ENCODE measurements around the gene MALRD1.
"Not testable (repeated sequence)": the region's sequence is repeated elsewhere in the genome, so short reads cannot be mapped to it uniquely, and the experiment has no call there.

Gene MALRD1

DNA sequence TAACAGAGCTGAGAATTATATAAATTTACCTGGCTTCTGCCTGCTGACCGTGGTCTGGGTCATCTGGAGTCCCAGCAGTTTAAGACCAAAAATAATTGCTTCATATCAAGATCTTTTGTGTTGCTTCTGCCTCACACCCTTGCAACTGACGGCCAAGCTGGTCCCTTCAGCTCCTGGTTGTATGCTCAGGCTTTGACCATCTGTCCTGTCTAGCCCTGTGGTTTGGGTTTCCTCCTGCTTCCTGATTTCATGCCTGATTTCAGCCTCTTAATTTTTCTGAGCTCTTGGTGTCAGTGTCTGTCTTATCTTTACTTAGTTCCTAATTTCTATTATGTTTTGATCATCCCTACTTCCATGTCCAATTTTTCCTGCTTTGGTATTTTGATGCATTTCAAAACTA, 679.8 kb downstream of the MALRD1 start:
- TF ChIP-seq TAF1 (IDR thresholded peaks at IDR 0.05; ENCODE audit: low read depth, low read length) (no peak), POLR2AphosphoS5 (IDR thresholded peaks at IDR 0.05; ENCODE audit: low read depth, low read length) (no peak), PAX5 (IDR thresholded peaks at IDR 0.05; ENCODE audit: insufficient read depth, low read length, severe bottlenecking) (no peak), POLR2A (IDR thresholded peaks at IDR 0.05; ENCODE audit: low read depth, low read length) (no peak), POU2F2 (IDR thresholded peaks at IDR 0.05; ENCODE audit: low read depth, low read length) (no peak), SPI1 (IDR thresholded peaks at IDR 0.05; ENCODE audit: low read depth, low read length) (no peak)
- FAIRE-seq = no peak
- DNase-seq (ENCODE audit: insufficient read length, low spot score) = no peak

DNA sequence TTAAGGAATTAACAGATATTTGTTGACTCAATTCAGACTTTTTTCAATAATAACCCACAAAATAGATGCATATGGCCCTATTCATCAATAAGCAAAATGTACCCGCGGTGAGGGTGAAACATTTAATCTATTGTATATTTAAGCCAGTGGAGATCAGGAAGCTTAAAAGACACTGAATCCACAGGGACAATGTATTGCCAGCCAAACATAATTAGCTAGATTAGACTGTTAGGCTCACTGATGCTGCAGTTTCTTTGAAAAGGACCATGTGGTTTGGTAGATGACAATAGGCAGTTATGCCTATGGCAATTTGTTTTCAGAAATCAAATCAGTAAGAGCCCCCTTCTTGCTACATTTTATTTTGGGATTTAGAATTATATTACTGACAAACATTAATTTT, 680.4 kb downstream of the MALRD1 start:
- TF ChIP-seq POLR2A (IDR thresholded peaks at IDR 0.05; ENCODE audit: low read depth, low read length) = no peak
- TF ChIP-seq PAX5 (IDR thresholded peaks at IDR 0.05; ENCODE audit: insufficient read depth, low read length, severe bottlenecking) = no peak
- no peak for TF ChIP-seq POU2F2 (IDR thresholded peaks at IDR 0.05; ENCODE audit: low read depth, low read length)
- TF ChIP-seq SPI1 (IDR thresholded peaks at IDR 0.05; ENCODE audit: low read depth, low read length) = no peak
- no peak for TF ChIP-seq POLR2AphosphoS5 (IDR thresholded peaks at IDR 0.05; ENCODE audit: low read depth, low read length)
- TF ChIP-seq TAF1 (IDR thresholded peaks at IDR 0.05; ENCODE audit: low read depth, low read length) = no peak
- no peak for FAIRE-seq

DNA sequence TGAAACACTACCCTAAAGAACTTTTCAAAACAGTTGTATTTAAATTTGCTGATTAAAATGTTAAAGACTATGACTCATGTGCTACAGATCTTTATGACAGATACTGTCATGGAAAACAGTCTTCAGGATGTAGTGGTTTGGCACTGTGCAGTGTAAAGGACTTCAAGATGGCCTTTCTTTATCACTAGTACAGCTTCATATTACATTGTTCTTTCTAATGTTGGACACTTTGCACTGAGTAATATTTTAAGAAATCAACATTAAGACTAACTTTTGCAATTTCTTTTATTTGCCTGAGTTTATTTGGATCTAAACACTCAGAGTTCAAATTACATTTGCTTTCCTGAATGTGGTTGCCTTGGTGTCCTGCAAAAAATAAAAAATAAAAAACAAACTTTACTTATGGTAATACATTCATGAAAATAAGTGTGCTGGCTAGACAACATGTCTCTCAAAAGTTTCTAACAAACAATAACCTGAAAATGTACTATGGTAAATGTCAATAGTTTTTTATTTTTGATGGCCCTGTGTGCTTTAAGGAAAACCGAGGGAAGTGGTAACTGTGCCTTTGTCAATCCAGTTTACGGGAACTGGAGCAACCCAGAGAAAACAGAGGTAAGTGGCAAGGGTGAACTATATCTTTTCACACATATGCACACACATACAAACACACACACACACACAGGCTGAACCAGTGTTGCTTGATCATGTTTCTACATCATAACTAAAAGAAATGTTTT, 681.7 kb downstream of the MALRD1 start:
- TF ChIP-seq TAF1 (IDR thresholded peaks at IDR 0.05; ENCODE audit: low read depth, low read length) (no peak), POLR2A (IDR thresholded peaks at IDR 0.05; ENCODE audit: low read depth, low read length) (no peak), SPI1 (IDR thresholded peaks at IDR 0.05; ENCODE audit: low read depth, low read length) (no peak), POLR2AphosphoS5 (IDR thresholded peaks at IDR 0.05; ENCODE audit: low read depth, low read length) (no peak), POU2F2 (IDR thresholded peaks at IDR 0.05; ENCODE audit: low read depth, low read length) (no peak), PAX5 (IDR thresholded peaks at IDR 0.05; ENCODE audit: insufficient read depth, low read length, severe bottlenecking) (no peak)
- DNase-seq (ENCODE audit: insufficient read length, low spot score) (no peak), FAIRE-seq (no peak)

More for the DNA sequence above, 680.4 kb downstream of the MALRD1 start:
- DNase-seq (ENCODE audit: insufficient read length, low spot score) = no peak

DNA sequence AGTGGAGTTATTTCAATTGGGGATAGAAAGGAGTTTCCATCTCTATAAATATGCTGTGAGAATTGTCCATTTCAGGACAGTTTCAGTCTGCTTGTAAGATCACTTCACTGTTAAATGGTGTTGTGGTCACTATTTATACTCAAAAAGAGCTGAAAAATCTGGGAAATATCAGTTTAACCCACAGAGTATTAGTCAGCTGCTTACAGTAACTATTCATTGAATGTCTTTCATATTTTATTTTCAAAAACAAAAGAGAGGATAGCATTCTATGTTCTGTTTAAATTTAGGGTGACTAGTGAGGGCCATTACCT, 682.3 kb downstream of the MALRD1 start:
- FAIRE-seq (no peak), DNase-seq (ENCODE audit: insufficient read length, low spot score) (no peak)
- TF ChIP-seq PAX5 (IDR thresholded peaks at IDR 0.05; ENCODE audit: insufficient read depth, low read length, severe bottlenecking) = no peak
- TF ChIP-seq POU2F2 (IDR thresholded peaks at IDR 0.05; ENCODE audit: low read depth, low read length) = no peak
- no peak for TF ChIP-seq POLR2A (IDR thresholded peaks at IDR 0.05; ENCODE audit: low read depth, low read length)
- TF ChIP-seq POLR2AphosphoS5 (IDR thresholded peaks at IDR 0.05; ENCODE audit: low read depth, low read length) = no peak
- no peak for TF ChIP-seq TAF1 (IDR thresholded peaks at IDR 0.05; ENCODE audit: low read depth, low read length)
- no peak for TF ChIP-seq SPI1 (IDR thresholded peaks at IDR 0.05; ENCODE audit: low read depth, low read length)

DNA sequence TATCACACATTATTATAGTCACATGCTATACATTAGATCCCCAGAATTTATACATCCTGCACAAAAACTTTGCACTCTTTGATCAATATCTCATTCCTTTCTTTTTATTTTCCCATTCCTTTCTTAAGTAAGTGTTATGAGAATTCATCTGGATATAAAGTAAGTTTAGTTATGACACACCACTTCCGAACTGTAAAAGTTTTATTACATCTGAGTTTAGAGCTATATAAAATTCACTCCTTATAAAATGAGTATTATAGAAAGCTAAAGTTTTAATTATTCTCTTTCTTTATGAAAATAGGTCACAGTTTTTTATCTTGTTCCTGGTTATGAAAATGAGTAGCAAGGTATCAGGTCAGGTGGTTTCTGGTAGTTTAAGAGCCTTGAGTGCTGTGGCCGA, 683.0 kb downstream of the MALRD1 start:
- FAIRE-seq = no peak
- TF ChIP-seq PAX5 (IDR thresholded peaks at IDR 0.05; ENCODE audit: insufficient read depth, low read length, severe bottlenecking) (no peak), POLR2A (IDR thresholded peaks at IDR 0.05; ENCODE audit: low read depth, low read length) (no peak), POLR2AphosphoS5 (IDR thresholded peaks at IDR 0.05; ENCODE audit: low read depth, low read length) (no peak), SPI1 (IDR thresholded peaks at IDR 0.05; ENCODE audit: low read depth, low read length) (no peak), TAF1 (IDR thresholded peaks at IDR 0.05; ENCODE audit: low read depth, low read length) (no peak), POU2F2 (IDR thresholded peaks at IDR 0.05; ENCODE audit: low read depth, low read length) (no peak)
- DNase-seq (ENCODE audit: insufficient read length, low spot score) = no peak

DNA sequence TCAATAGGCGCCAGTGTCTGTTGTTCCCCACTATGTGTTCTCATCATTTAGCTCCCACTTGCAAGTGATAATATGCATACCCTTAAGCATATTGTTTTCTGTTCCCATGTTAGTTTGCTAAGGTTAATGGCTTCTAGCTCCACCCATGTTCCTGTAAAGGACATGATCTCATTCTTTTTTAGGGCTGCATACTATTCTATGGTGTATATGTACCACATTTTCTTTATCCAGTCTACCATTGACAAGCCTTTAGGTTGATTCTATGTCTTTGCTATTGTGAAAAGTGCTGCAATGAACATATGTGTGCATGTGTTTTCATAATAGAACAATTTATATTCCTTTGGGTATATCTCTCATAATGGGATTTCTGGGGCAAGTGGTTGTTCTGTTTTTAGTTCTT, 689.8 kb downstream of the MALRD1 start:
- DNase-seq (ENCODE audit: insufficient read length, low spot score) (no peak), FAIRE-seq (no peak)
- TF ChIP-seq POLR2A (IDR thresholded peaks at IDR 0.05; ENCODE audit: low read depth, low read length) (no peak), POU2F2 (IDR thresholded peaks at IDR 0.05; ENCODE audit: low read depth, low read length) (no peak), PAX5 (IDR thresholded peaks at IDR 0.05; ENCODE audit: insufficient read depth, low read length, severe bottlenecking) (no peak), TAF1 (IDR thresholded peaks at IDR 0.05; ENCODE audit: low read depth, low read length) (no peak), SPI1 (IDR thresholded peaks at IDR 0.05; ENCODE audit: low read depth, low read length) (no peak), POLR2AphosphoS5 (IDR thresholded peaks at IDR 0.05; ENCODE audit: low read depth, low read length) (no peak)

DNA sequence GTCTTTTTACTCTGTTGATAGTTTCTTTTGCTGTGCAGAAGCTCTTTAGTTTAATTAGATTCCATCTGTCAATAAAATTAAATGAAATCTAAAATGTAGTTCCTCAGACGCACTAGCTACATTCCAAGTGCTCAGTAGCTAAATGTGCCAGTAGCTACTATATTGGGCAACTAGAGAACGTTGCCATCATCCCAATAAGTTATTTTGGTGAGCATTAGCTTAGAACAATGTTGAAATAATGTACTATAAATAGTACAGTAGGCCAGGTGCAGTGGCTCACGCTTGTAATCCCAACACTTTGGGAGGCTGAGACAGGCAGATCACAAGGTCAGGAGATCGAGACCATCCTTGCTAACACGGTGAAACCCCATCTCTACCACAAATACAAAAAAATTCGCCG, 690.6 kb downstream of the MALRD1 start:
- not testable (repeated sequence) for DNase-seq (ENCODE audit: insufficient read length, low spot score); FAIRE-seq

DNA sequence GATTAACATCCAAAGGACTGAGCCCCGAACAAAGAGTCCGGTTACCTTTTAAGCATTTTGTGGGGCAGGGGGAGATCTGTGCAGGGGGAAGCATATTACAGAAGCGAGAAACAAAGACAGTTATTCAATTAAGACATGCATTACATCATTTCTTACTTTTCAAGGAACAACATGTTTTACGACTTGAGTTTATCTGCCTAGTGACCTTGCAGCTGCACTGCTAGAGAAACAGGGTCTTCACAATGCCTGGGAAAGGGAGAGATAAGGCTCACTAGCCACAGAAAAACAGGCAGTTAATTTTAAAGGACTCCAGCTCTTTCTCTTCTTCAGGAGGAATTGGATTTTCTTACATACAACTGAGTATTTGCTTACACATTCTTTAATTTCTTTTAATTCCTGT, 693.5 kb downstream of the MALRD1 start:
- DNase-seq (ENCODE audit: insufficient read length, low spot score); FAIRE-seq: not testable (repeated sequence)

DNA sequence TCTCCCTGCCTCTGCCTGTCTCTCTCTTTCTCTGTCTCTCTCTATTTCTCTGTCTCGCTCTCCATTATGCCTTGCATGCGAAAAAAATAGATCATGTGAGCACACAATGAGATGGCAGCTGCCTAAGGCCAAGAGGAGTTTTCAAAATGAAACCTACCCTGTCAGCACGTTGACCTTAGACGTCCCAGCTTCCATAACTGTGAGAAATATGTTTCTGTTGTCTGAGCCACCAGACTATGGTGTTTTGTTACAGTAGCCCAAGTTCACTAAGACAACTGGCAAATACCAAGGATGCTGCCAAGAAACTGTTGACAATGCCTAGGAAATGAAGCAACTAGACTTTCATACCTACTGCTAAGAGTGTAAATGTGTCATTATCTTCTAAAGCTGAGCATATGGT, 697.1 kb downstream of the MALRD1 start:
- no peak for DNase-seq (ENCODE audit: insufficient read length, low spot score)
- TF ChIP-seq TAF1 (IDR thresholded peaks at IDR 0.05; ENCODE audit: low read depth, low read length) (no peak), POU2F2 (IDR thresholded peaks at IDR 0.05; ENCODE audit: low read depth, low read length) (no peak), POLR2AphosphoS5 (IDR thresholded peaks at IDR 0.05; ENCODE audit: low read depth, low read length) (no peak), SPI1 (IDR thresholded peaks at IDR 0.05; ENCODE audit: low read depth, low read length) (no peak), PAX5 (IDR thresholded peaks at IDR 0.05; ENCODE audit: insufficient read depth, low read length, severe bottlenecking) (no peak), POLR2A (IDR thresholded peaks at IDR 0.05; ENCODE audit: low read depth, low read length) (no peak)
- no peak for FAIRE-seq

DNA sequence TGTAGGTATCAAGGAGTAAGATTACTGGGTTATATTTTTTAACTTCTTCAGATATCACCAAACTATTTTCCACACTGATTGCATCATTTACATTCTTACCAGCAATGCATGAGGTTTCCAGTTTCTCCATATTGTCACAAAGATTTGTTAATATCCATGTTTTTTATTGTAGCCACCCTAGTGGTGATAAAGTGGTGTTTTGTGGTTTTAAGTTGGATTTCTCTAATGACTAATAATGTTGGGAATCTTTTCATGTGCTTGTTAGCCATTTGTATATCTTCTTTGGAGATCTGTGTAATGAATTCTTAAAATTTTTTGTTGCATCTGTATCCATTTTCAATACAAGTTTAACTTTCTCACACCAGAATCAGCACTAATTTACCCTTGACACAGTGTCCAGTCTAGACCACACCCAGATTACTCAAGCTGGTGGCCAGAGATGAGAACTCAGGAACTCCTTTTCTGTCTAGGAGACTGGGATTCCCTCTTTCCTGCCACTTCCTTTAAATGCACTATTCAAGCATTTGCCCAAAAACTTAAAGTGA, 700.7 kb downstream of the MALRD1 start:
- FAIRE-seq (no peak), DNase-seq (ENCODE audit: insufficient read length, low spot score) (no peak)
- TF ChIP-seq SPI1 (IDR thresholded peaks at IDR 0.05; ENCODE audit: low read depth, low read length) (no peak), POLR2AphosphoS5 (IDR thresholded peaks at IDR 0.05; ENCODE audit: low read depth, low read length) (no peak)

Data from GM12891 (cell line).